Subcutaneous adipose tissue (tissue), 4 donors: ENCODE data around the gene ABHD11. TPM values are rescaled to one million over a fixed set of nuclear protein-coding genes. Genes with fewer than 3 reads are reported as not detected.

ENCODE experiments used
- CTCF ChIP-seq: fragments of 450-650 bp; IDR thresholded peaks from one replicate; pipeline ENCODE4 v1.5.1; 2016; ENCODE audit warnings: low read depth, mild to moderate bottlenecking, control low read depth, antibody characterized with exemption, moderate library complexity
- total RNA-seq, 4 donors: library from RNA; depleted of rRNA; stranded (reverse); fragments of >200 nt; gene quantifications; one replicate each; pipeline ENCODE4 v1.1.0, GENCODE V29; 2016

The ABHD11 gene
- total RNA-seq, 4 donors from 2014 or later, result 8.5 to 13.8 (median 11.5) TPM

- no peak for TF ChIP-seq CTCF
Observed at GRCh38 chr7:73761854-73762658, 23.5 kb upstream of the ABHD11 start.

GRCh38 chr7:73758581-73759138 lies 20.1 kb upstream of the ABHD11 start:
- TF ChIP-seq CTCF, result no peak

- TF ChIP-seq CTCF, result no peak
Observed at GRCh38 chr7:73749931-73750776, 11.6 kb upstream of the ABHD11 start.

- no peak for TF ChIP-seq CTCF
Observed at GRCh38 chr7:73746378-73746777, 7.8 kb upstream of the ABHD11 start.

GRCh38 chr7:73742753-73743641 lies 4.4 kb upstream of the ABHD11 start:
- no peak for TF ChIP-seq CTCF

GRCh38 chr7:73742338-73742752 lies 3.7 kb upstream of the ABHD11 start:
- TF ChIP-seq CTCF, result no peak
